ENCODE results near the gene TBRG1.

Gene TBRG1

GRCh38 chr11:124623861-124624525, 1.3 kb downstream of the TBRG1 start:
- DNase-seq = no peak

GRCh38 chr11:124625504-124626168, 3.0 kb downstream of the TBRG1 start:
- DNase-seq = no peak

- DNase-seq = no peak
Observed at GRCh38 chr11:124627546-124627945, 4.9 kb downstream of the TBRG1 start.

GRCh38 chr11:124629961-124630360, 7.3 kb downstream of the TBRG1 start:
- DNase-seq = no peak

- DNase-seq = no peak
Observed at GRCh38 chr11:124633355-124633754, 10.7 kb downstream of the TBRG1 start.

GRCh38 chr11:124635932-124636331, 13.3 kb downstream of the TBRG1 start:
- no peak for DNase-seq

- DNase-seq = no peak
Observed at GRCh38 chr11:124638500-124638899, 15.8 kb downstream of the TBRG1 start.

- DNase-seq = no peak
Observed at GRCh38 chr11:124639186-124639585, 16.5 kb downstream of the TBRG1 start.

- DNase-seq = no peak
Observed at GRCh38 chr11:124640666-124641065, 18.0 kb downstream of the TBRG1 start.

GRCh38 chr11:124642628-124643027, 20.0 kb downstream of the TBRG1 start:
- no peak for DNase-seq

- no peak for DNase-seq
Observed at GRCh38 chr11:124643042-124643604, 20.5 kb downstream of the TBRG1 start.

GRCh38 chr11:124643605-124644425, 21.2 kb downstream of the TBRG1 start:
- DNase-seq = no peak

- peak in 1 of 2 experiments; percentile 48 for DNase-seq
Observed at GRCh38 chr11:124644426-124645280, 22.0 kb downstream of the TBRG1 start.

GRCh38 chr11:124646148-124646547, 23.5 kb downstream of the TBRG1 start:
- no peak for DNase-seq

GRCh38 chr11:124648610-124649009, 25.9 kb downstream of the TBRG1 start:
- DNase-seq = no peak

- no peak for DNase-seq
Observed at GRCh38 chr11:124656774-124657630, 34.3 kb downstream of the TBRG1 start.

- DNase-seq = no peak
Observed at GRCh38 chr11:124657904-124658303, 35.2 kb downstream of the TBRG1 start.

GRCh38 chr11:124658501-124658900, 35.8 kb downstream of the TBRG1 start:
- no peak for DNase-seq

- no peak for DNase-seq
Observed at GRCh38 chr11:124658986-124659385, 36.3 kb downstream of the TBRG1 start.

GRCh38 chr11:124661553-124661952, 38.9 kb downstream of the TBRG1 start:
- DNase-seq = no peak

GRCh38 chr11:124662106-124662505, 39.4 kb downstream of the TBRG1 start:
- peak in 1 of 2 experiments; percentile 4 for DNase-seq
